Endothelial cell of umbilical vein (primary cell): ENCODE results near the gene CGAS. TPM values are rescaled to one million over a fixed set of nuclear protein-coding genes. Genes with fewer than 3 reads are reported as not detected.

Experiments
- BruUV-seq: library from RNA; stranded (reverse); fragments of 400-500 nt; replicated peaks from 2 replicates; lab custom pipeline; 2021; lab: Mats Ljungman, UMichigan
- CTCF ChIA-PET: fragments of 300-600, 350-600 bp; sonication (Branson Sonifier 250); formaldehyde crosslinking; loops from one replicate; lab custom pipeline; 2021; ENCODE audit warnings: antibody characterized with exemption, inconsistent platforms; lab: Charles Lee
- POLR2A ChIA-PET: fragments of 300-600, 350-600 bp; sonication (Branson Sonifier 250); formaldehyde crosslinking; loops from one replicate; lab custom pipeline; 2021; ENCODE audit warnings: antibody characterized with exemption, inconsistent platforms; lab: Charles Lee
- DNase-seq: peaks from one replicate; pipeline ENCODE4 v3.0.0-alpha.2; 2011; ENCODE audit warnings: low read depth, low spot score
- FAIRE-seq: peaks from 2 replicates; lab custom pipeline; 2011; peaks lifted over from hg19 to GRCh38; lab: Jason Lieb, UNC
- H2AFZ ChIP-seq: 2 replicates; pipeline ENCODE4 v1.6.0; 2012; ENCODE audit warnings: low read depth, low read length, control low read depth, inconsistent platforms
- H3K27ac ChIP-seq: 2 replicates; pipeline ENCODE4 v1.5.1; 2011; ENCODE audit warnings: low read depth, mild to moderate bottlenecking, control low read depth, low read length, moderate library complexity; ENCODE audit not compliant: insufficient read depth
- H3K27me3 ChIP-seq, 2 experiments: 2 replicates each; pipeline versions ENCODE4 v1.6.0 to v1.6.1; 2011; ENCODE audit warnings: low read length in 2 of 2, mixed read lengths in 1 of 2; ENCODE audit not compliant: control insufficient read depth in 2 of 2, insufficient read depth in 2 of 2
- H3K36me3 ChIP-seq, 2 experiments: 2 replicates in 1 of 2; 3 replicates in 1 of 2; pipeline ENCODE4 v1.5.1; 2011; ENCODE audit warnings: low read length in 2 of 2, mild to moderate bottlenecking in 1 of 2, moderate library complexity in 1 of 2; ENCODE audit not compliant: control insufficient read depth in 2 of 2, insufficient read depth in 2 of 2; ENCODE audit errors: extremely low read depth in 1 of 2
- H3K4me1 ChIP-seq: 3 replicates; pipeline ENCODE4 v1.5.1; 2011; ENCODE audit warnings: mild to moderate bottlenecking, low read length; ENCODE audit not compliant: control insufficient read depth, insufficient read depth; ENCODE audit errors: extremely low read depth
- H3K4me2 ChIP-seq: 2 replicates; pipeline ENCODE4 v1.6.1; 2011; ENCODE audit warnings: low read length, control low read depth, mixed read lengths; ENCODE audit not compliant: insufficient read depth
- H3K4me3 ChIP-seq, 3 experiments: fragments of 200-600 bp in 1 of 3; sonication (generic), shearing (Covaris generic) in 1 of 3; replicated peaks in 1 of 3; 2 replicates each; pipeline ENCODE4 v1.5.1; 2011 to 2016; ENCODE audit warnings: control low read depth in 3 of 3, low read length in 3 of 3, mild to moderate bottlenecking in 2 of 3, inconsistent platforms in 1 of 3, low read depth in 1 of 3, moderate library complexity in 1 of 3; ENCODE audit not compliant: insufficient read depth in 1 of 3
- H3K79me2 ChIP-seq: 2 replicates; pipeline ENCODE4 v1.6.0; 2012; ENCODE audit warnings: low read length, inconsistent platforms; ENCODE audit not compliant: control insufficient read depth, insufficient read depth
- H3K9ac ChIP-seq: replicated peaks from 2 replicates; pipeline ENCODE3; 2011; ENCODE audit warnings: low read length, control low read depth; ENCODE audit not compliant: insufficient read depth; ENCODE audit errors: extremely low read depth
- H3K9me1 ChIP-seq: replicated peaks from 3 replicates; pipeline ENCODE4 v1.6.0; 2011; ENCODE audit warnings: mild to moderate bottlenecking, low read length; ENCODE audit not compliant: control insufficient read depth, insufficient read depth; ENCODE audit errors: extremely low read depth
- H3K9me3 ChIP-seq: replicated peaks from 2 replicates; pipeline ENCODE4 v1.5.1; 2012; ENCODE audit warnings: low read length, inconsistent platforms; ENCODE audit not compliant: control insufficient read depth, insufficient read depth
- H4K20me1 ChIP-seq: replicated peaks from 2 replicates; pipeline ENCODE3; 2011; ENCODE audit warnings: mild to moderate bottlenecking, low read length; ENCODE audit not compliant: control insufficient read depth, insufficient read depth; ENCODE audit errors: extremely low read depth
- EZH2 ChIP-seq: IDR thresholded peaks from 2 replicates; pipeline ENCODE4 v1.6.1; 2012; ENCODE audit warnings: borderline replicate concordance, low read depth, mild to moderate bottlenecking, moderate library complexity, low read length, inconsistent platforms; ENCODE audit not compliant: severe bottlenecking
- FOS ChIP-seq: IDR thresholded peaks from 2 replicates; pipeline ENCODE4 v1.6.1; 2011; ENCODE audit warnings: mild to moderate bottlenecking, low read length, moderate library complexity, borderline replicate concordance; ENCODE audit not compliant: insufficient read depth
- GATA2 ChIP-seq: IDR thresholded peaks from 2 replicates; pipeline ENCODE4 v1.7.0; 2011; ENCODE audit warnings: low read depth, mild to moderate bottlenecking, moderate library complexity, mixed read lengths, low read length; ENCODE audit not compliant: insufficient read length, insufficient read depth
- JUN ChIP-seq: IDR thresholded peaks from 2 replicates; pipeline ENCODE4 v1.6.1; 2011; ENCODE audit warnings: borderline replicate concordance, low read depth; ENCODE audit not compliant: insufficient read length, insufficient read depth
- MAX ChIP-seq: IDR thresholded peaks from 2 replicates; pipeline ENCODE4 v1.6.1; 2011; ENCODE audit not compliant: insufficient read depth, insufficient read length
- MYC ChIP-seq: IDR thresholded peaks from one replicate; pipeline ENCODE4 v1.6.1; 2011; ENCODE audit warnings: mild to moderate bottlenecking, low read depth, low read length
- POLR2A ChIP-seq: IDR thresholded peaks from 2 replicates; pipeline ENCODE4 v1.6.1; 2012; ENCODE audit warnings: low read depth, mild to moderate bottlenecking, control low read depth, low read length
- POLR2AphosphoS5 ChIP-seq: IDR thresholded peaks from 2 replicates; pipeline ENCODE4 v1.6.1; 2012; ENCODE audit warnings: low read depth, mild to moderate bottlenecking, control low read depth, low read length, moderate library complexity; ENCODE audit not compliant: insufficient read depth
- dilution Hi-C: fragments of 300-500 bp; cut with MboI; formaldehyde crosslinking; loops from one replicate; pipeline ENCODE4 v1.15.0; 2019; ENCODE audit warnings: low sequenced_read_pairs; ENCODE audit not compliant: extremely low pct_ligation_motif_present
- intact Hi-C: fragments of 100-400 bp; cut with micrococcal nuclease; formaldehyde crosslinking; loops from one replicate; pipeline ENCODE4 v1.10.0; 2022
- polyA plus RNA-seq, 4 experiments: library from polyadenylated mRNA; depleted of rRNA in 3 of 4; stranded (reverse) in 3 of 4; unstranded in 1 of 4; fragments of >200 nt; gene quantifications; 2 replicates each; pipeline versions ENCODE4 v1.2.1 to v1.2.3, GENCODE V29; 2011 to 2012; ENCODE audit warnings: missing spikeins in 1 of 4
- total RNA-seq: library from RNA; stranded (reverse); gene quantifications from 2 replicates; pipeline ENCODE4 v1.2.3, GENCODE V29; 2021
- TF ChIP-seq, protein P1 (sequence below), 2 donors: IDR thresholded peaks; 1 replicate in 1 of 2; 2 replicates in 1 of 2; pipeline ENCODE4 v1.5.1; 2011; ENCODE audit warnings: low read length in 2 of 2, mild to moderate bottlenecking in 2 of 2, moderate library complexity in 2 of 2, control low read depth in 1 of 2, inconsistent platforms in 1 of 2, low read depth in 1 of 2; ENCODE audit not compliant: insufficient read depth in 1 of 2; ENCODE audit errors: extremely low read depth in 1 of 2

CGAS gene
- total and polyA plus RNA-seq, 2 donors (not counting 3 experiments of a cell fraction or from before 2014, with no cell fraction given), result 1.9 to 7.4 TPM

DNA sequence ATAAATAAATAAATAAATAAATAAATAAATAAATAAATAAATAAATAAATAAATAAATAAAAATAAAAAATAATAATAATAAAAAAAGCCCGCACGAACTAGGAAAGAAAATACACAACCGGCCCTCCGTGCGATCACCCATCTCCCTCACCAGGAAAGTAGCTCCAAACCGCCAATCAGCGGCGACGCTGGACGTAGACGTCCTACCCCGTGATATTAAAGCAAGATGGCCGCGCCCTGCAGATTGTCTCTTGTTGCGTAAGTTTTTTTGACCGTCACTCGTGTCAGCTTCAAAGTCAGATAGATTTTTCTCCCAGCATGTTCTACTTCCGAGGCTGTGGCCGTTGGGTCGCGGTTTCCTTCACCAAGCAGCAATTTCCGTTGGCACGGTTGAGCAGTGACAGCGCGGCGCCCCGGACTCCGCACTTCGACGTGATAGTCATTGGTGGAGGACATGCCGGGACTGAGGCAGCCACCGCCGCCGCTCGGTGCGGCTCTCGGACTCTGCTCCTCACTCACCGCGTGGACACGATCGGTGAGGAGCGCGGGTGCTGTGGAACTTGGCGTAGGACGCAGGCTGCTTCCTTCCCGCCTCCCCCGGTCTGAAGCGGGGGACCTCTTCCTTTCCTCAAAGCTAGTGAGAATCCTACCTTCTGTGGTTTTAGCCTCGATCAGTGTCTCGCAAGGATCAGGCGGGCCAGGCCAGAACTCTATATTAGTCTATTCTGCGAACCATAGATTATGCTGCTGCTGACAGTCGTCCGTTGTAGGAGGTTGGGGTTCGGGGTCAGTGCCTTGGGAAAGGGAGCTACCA lies 9.6 kb upstream of the CGAS start, which contains the start of gene MTO1:
TSS of gene MTO1 (plus strand) at position 201 of the 814 bp plus-strand sequence. CDS start at position 319, 118 bp downstream.
- CTCF ChIA-PET, result interaction anchor here (1.0 to 1.7 kb wide), 10 partner anchors 9 to 845 kb away, joined by 3 to 11 read pairs (median 4); no protein-coding TSS in a partner anchor
- BruUV-seq, result TSS peak; percentile 79
- Histone ChIP-seq H3K9me3 (no peaks in the 10 kb centered on the region), H3K9me1 (no peaks in the 10 kb centered on the region), H3K9ac (peak within 1 kb of the TSS; percentile 91), H3K27me3 (no peaks in the 10 kb centered on the region), H3K36me3 (peaks cover 0 to 6% of the 10 kb centered on the region in 2 experiments), H3K79me2 (peaks cover 23% of the 10 kb centered on the region), H3K4me2 (peak within 1 kb of the TSS; percentile 86), H3K4me3 (peak within 1 kb of the TSS; percentile 80 to 92 (median 81)), H4K20me1 (no peaks in the 10 kb centered on the region), H2AFZ (peak within 1 kb of the TSS; percentile 92), H3K4me1 (peaks cover 6% of the 10 kb centered on the region), H3K27ac (peak within 1 kb of the TSS; percentile 71)
- dilution Hi-C loops, result no loop called here
- POLR2A ChIA-PET, result interaction anchor here (0.6 to 1.9 kb wide), 4 partner anchors 11 to 192 kb away, joined by 3 to 7 read pairs (median 4); partner anchors contain the start of genes EEF1A1 and SLC17A5
- intact Hi-C loops, result loop anchor here (1.0 to 5.0 kb wide), 2 partner anchors 9 to 121 kb away; partner anchors contain the start of gene CGAS
- FAIRE-seq, result peak; percentile 97
- TF ChIP-seq MYC, result no peak
- peak; percentile 78 for TF ChIP-seq POLR2AphosphoS5
- TF ChIP-seq FOS, result no peak
- TF ChIP-seq POLR2A, result peak; percentile 97
- peak; percentile 90 for DNase-seq

DNA sequence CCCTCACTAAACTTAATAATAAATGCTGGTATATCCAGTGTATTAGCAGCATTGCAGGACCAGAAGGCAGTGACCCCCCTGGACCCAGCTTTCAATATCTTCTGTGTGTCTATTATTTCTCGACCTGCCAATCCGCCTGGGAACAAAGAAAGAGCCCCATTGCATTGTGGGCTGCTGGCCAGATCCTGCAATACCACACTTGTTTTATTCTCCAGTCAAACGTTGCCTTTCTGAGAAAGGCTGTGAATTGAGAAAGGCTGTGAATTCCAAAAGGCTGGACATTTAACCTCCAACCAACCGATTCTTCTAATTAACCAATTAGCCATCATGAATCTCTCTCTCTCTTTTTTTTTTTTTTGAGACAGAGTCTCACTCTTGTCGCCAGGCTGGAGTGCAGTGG lies 8.0 kb upstream of the CGAS start:
- DNase-seq, result no peak
- no peak for FAIRE-seq
- Histone ChIP-seq H3K4me3 (no peak overlapping the region), H3K4me2 (no peak overlapping the region), H3K36me3 (no peaks in the 10 kb centered on the region), H3K9ac (no peak overlapping the region), H2AFZ (no peak overlapping the region), H3K27me3 (no peaks in the 10 kb centered on the region), H3K9me3 (no peaks in the 10 kb centered on the region), H3K4me1 (peaks cover 6% of the 10 kb centered on the region), H3K9me1 (no peaks in the 10 kb centered on the region), H4K20me1 (no peaks in the 10 kb centered on the region), H3K79me2 (peaks cover 23% of the 10 kb centered on the region), H3K27ac (no peak overlapping the region)
- TF ChIP-seq POLR2A (no peak), MAX (no peak), EZH2 (no peak), GATA2 (no peak), FOS (no peak), POLR2AphosphoS5 (no peak), JUN (no peak), MYC (no peak)
- TF ChIP-seq, protein P1, sequence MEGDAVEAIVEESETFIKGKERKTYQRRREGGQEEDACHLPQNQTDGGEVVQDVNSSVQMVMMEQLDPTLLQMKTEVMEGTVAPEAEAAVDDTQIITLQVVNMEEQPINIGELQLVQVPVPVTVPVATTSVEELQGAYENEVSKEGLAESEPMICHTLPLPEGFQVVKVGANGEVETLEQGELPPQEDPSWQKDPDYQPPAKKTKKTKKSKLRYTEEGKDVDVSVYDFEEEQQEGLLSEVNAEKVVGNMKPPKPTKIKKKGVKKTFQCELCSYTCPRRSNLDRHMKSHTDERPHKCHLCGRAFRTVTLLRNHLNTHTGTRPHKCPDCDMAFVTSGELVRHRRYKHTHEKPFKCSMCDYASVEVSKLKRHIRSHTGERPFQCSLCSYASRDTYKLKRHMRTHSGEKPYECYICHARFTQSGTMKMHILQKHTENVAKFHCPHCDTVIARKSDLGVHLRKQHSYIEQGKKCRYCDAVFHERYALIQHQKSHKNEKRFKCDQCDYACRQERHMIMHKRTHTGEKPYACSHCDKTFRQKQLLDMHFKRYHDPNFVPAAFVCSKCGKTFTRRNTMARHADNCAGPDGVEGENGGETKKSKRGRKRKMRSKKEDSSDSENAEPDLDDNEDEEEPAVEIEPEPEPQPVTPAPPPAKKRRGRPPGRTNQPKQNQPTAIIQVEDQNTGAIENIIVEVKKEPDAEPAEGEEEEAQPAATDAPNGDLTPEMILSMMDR (IDR thresholded peaks at IDR 0.05; ENCODE audit: extremely low read depth in 1 of 2, insufficient read depth in 1 of 2, low read depth in 1 of 2, low read length in 2 of 2), result no peak
- ChIA-PET CTCF (no interaction called here), POLR2A (interaction anchor here (1.9 kb wide), 1 partner anchor 9 kb away, joined by 7 read pairs; no protein-coding TSS in a partner anchor)
- dilution Hi-C loops (no loop called here), intact Hi-C loops (loop anchor here (5.0 kb wide), 1 partner anchor 122 kb away; no protein-coding TSS in a partner anchor)
- BruUV-seq, result no TSS peak
